ENCODE data around the gene CFAP161. TPM values are rescaled to one million over a fixed set of nuclear protein-coding genes. Genes with fewer than 3 reads are reported as not detected.

CFAP161 gene
- total and polyA plus RNA-seq, 4 donors, result 0.75 to 0.84 TPM; not detected in 2

- Histone ChIP-seq H3K27me3 (ENCODE audit: control insufficient read depth in 4 of 4, insufficient read depth in 4 of 4, low read length in 3 of 4) (no peaks in the 10 kb centered on the region), H3K9ac (ENCODE audit: low read depth in 1 of 2, low read length in 2 of 2) (no peak overlapping the region), H3K9me3 (ENCODE audit: control insufficient read depth in 4 of 4, low read length in 3 of 4) (no peaks in the 10 kb centered on the region), H3K4me1 (ENCODE audit: control insufficient read depth in 4 of 4, insufficient read depth in 4 of 4, low read length in 3 of 4) (no peaks in the 10 kb centered on the region), H3K27ac (ENCODE audit: low read depth in 1 of 2, low read length in 2 of 2) (no peak overlapping the region), H3K36me3 (ENCODE audit: control insufficient read depth in 4 of 4, insufficient read depth in 3 of 4, low read depth in 1 of 4, low read length in 3 of 4) (no peaks in the 10 kb centered on the region), H3K4me3 (ENCODE audit: low read depth in 1 of 3, low read length in 3 of 3) (no peak overlapping the region)
- DNase-seq (ENCODE audit: low spot score), result no peak
- 96% methylated on average over 1 of the region's 1 CpG for whole genome bisulfite sequencing
- TF ChIP-seq YY1 (IDR thresholded peaks at IDR 0.05) (no peak), FOXA2 (IDR thresholded peaks at IDR 0.05) (no peak), CTCF (IDR thresholded peaks at IDR 0.05; ENCODE audit: low read depth, low read length, missing input control) (no peak), HNF4A (conservative IDR thresholded peaks at IDR 0.05) (no peak), RXRA (IDR thresholded peaks at IDR 0.05) (no peak), HNF4G (IDR thresholded peaks at IDR 0.05) (no peak), ATF3 (IDR thresholded peaks at IDR 0.05) (no peak), FOXA1 (IDR thresholded peaks at IDR 0.05) (no peak), RAD21 (IDR thresholded peaks at IDR 0.05) (no peak)
Observed at GRCh38 chr15:81174792-81175327, 40.8 kb downstream of the CFAP161 start.

- no peaks in the 10 kb centered on the region for H3K9me3 ChIP-seq (ENCODE audit: control insufficient read depth in 4 of 4, low read length in 3 of 4)
- H3K4me3 ChIP-seq (ENCODE audit: low read depth in 1 of 3, low read length in 3 of 3), result no peak overlapping the region
- no peak overlapping the region for H3K9ac ChIP-seq (ENCODE audit: low read depth in 1 of 2, low read length in 2 of 2)
- H3K27ac ChIP-seq (ENCODE audit: low read depth in 1 of 2, low read length in 2 of 2), result no peak overlapping the region
- H3K36me3 ChIP-seq (ENCODE audit: control insufficient read depth in 4 of 4, insufficient read depth in 3 of 4, low read depth in 1 of 4, low read length in 3 of 4), result no peaks in the 10 kb centered on the region
- no peak for TF ChIP-seq RAD21 (IDR thresholded peaks at IDR 0.05)
- TF ChIP-seq FOXA2 (IDR thresholded peaks at IDR 0.05), result no peak
- TF ChIP-seq CTCF (IDR thresholded peaks at IDR 0.05; ENCODE audit: low read depth, low read length, missing input control), result no peak
- TF ChIP-seq FOXA1 (IDR thresholded peaks at IDR 0.05), result no peak
- TF ChIP-seq YY1 (IDR thresholded peaks at IDR 0.05), result no peak
- H3K4me1 ChIP-seq (ENCODE audit: control insufficient read depth in 4 of 4, insufficient read depth in 4 of 4, low read length in 3 of 4), result no peaks in the 10 kb centered on the region
- DNase-seq (ENCODE audit: low spot score), result no peak
- 98% methylated on average over 1 of the region's 1 CpG for WGBS
- H3K27me3 ChIP-seq (ENCODE audit: control insufficient read depth in 4 of 4, insufficient read depth in 4 of 4, low read length in 3 of 4), result no peaks in the 10 kb centered on the region
Observed at GRCh38 chr15:81175496-81175895, 41.4 kb downstream of the CFAP161 start.

- Histone ChIP-seq H3K4me1 (ENCODE audit: control insufficient read depth in 4 of 4, insufficient read depth in 4 of 4, low read length in 3 of 4) (no peaks in the 10 kb centered on the region), H3K9me3 (ENCODE audit: control insufficient read depth in 4 of 4, low read length in 3 of 4) (no peaks in the 10 kb centered on the region), H3K4me3 (ENCODE audit: low read depth in 1 of 3, low read length in 3 of 3) (no peak overlapping the region), H3K27ac (ENCODE audit: low read depth in 1 of 2, low read length in 2 of 2) (no peak overlapping the region), H3K36me3 (ENCODE audit: control insufficient read depth in 4 of 4, insufficient read depth in 3 of 4, low read depth in 1 of 4, low read length in 3 of 4) (no peaks in the 10 kb centered on the region), H3K9ac (ENCODE audit: low read depth in 1 of 2, low read length in 2 of 2) (no peak overlapping the region), H3K27me3 (ENCODE audit: control insufficient read depth in 4 of 4, insufficient read depth in 4 of 4, low read length in 3 of 4) (peaks cover 0 to 1% (median 0%) of the 10 kb centered on the region in 4 donors)
- WGBS, result 86% methylated on average over 16 of the region's 16 CpGs
- DNase-seq (ENCODE audit: low spot score), result no peak
- no peak for TF ChIP-seq JUND (IDR thresholded peaks at IDR 0.05)
- TF ChIP-seq CTCF (IDR thresholded peaks at IDR 0.05; ENCODE audit: low read depth, low read length, missing input control), result no peak
- TF ChIP-seq NR2F2 (IDR thresholded peaks at IDR 0.05), result no peak
- no peak for TF ChIP-seq YY1 (IDR thresholded peaks at IDR 0.05)
- TF ChIP-seq FOXA1 (IDR thresholded peaks at IDR 0.05), result no peak
- no peak for TF ChIP-seq HNF4A (conservative IDR thresholded peaks at IDR 0.05)
- TF ChIP-seq MAX (IDR thresholded peaks at IDR 0.05), result no peak
- no peak for TF ChIP-seq GABPA (IDR thresholded peaks at IDR 0.05 in 1 of 2, conservative IDR thresholded peaks at IDR 0.05 in 1 of 2)
- no peak for TF ChIP-seq EGR1 (IDR thresholded peaks at IDR 0.05; ENCODE audit: low read depth in 2 of 2)
- no peak for TF ChIP-seq RXRA (IDR thresholded peaks at IDR 0.05)
- TF ChIP-seq ATF3 (IDR thresholded peaks at IDR 0.05), result no peak
- no peak for TF ChIP-seq ZBTB33 (IDR thresholded peaks at IDR 0.05)
- no peak for TF ChIP-seq FOXA2 (IDR thresholded peaks at IDR 0.05)
Observed at GRCh38 chr15:81176291-81176893, 42.3 kb downstream of the CFAP161 start.

Measured in liver (tissue), 9 donors.